ENCODE data around the gene ASCC2. TPM values are rescaled to one million over a fixed set of nuclear protein-coding genes. Genes with fewer than 3 reads are reported as not detected.
A peak's percentile ranks its signal among the peaks of the same experiment; 100 is the strongest.

The ASCC2 gene
- total and polyA plus RNA-seq, 8 donors, result 51.2 to 58.3 (median 54.4) TPM

DNA sequence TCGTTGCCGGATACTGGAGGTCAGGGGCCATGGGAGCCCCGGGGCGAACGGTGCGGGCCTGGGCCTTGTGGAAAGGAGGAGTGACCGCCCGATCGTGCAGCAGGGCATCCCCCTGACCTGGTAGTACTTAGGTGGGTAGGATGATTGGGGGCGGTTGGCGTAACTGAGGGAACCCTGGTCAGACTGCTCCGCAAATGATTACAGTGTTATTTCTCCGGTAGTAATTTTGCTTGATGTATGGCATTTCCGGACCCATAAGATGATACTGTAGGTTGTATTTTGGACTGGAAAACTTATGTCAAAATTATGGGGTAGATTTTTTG, 45.7 kb upstream of the ASCC2 start:
- Histone ChIP-seq H3K36me3 (no peaks in the 10 kb centered on the region), H3K27me3 (no peaks in the 10 kb centered on the region), H3K9me3 (no peaks in the 10 kb centered on the region), H3K4me3 (peak overlapping the region; percentile 94 to 98), H3K27ac (peak overlapping the region; percentile 96 to 97), H3K4me1 (peaks cover 12 to 54% of the 10 kb centered on the region in 2 donors)
- TF ChIP-seq, protein P1, sequence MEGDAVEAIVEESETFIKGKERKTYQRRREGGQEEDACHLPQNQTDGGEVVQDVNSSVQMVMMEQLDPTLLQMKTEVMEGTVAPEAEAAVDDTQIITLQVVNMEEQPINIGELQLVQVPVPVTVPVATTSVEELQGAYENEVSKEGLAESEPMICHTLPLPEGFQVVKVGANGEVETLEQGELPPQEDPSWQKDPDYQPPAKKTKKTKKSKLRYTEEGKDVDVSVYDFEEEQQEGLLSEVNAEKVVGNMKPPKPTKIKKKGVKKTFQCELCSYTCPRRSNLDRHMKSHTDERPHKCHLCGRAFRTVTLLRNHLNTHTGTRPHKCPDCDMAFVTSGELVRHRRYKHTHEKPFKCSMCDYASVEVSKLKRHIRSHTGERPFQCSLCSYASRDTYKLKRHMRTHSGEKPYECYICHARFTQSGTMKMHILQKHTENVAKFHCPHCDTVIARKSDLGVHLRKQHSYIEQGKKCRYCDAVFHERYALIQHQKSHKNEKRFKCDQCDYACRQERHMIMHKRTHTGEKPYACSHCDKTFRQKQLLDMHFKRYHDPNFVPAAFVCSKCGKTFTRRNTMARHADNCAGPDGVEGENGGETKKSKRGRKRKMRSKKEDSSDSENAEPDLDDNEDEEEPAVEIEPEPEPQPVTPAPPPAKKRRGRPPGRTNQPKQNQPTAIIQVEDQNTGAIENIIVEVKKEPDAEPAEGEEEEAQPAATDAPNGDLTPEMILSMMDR (IDR thresholded peaks at IDR 0.05), result no peak
- intact Hi-C loops (cut with DNase I), result no loop called here
- ATAC-seq (peak; percentile 3), DNase-seq (no peak)

- H3K9me3 ChIP-seq, result no peaks in the 10 kb centered on the region
- no peaks in the 10 kb centered on the region for H3K36me3 ChIP-seq
- DNase-seq (peak; percentile 86 to 99 (median 96)), ATAC-seq (peak; percentile 87)
- intact Hi-C loops (cut with DNase I), result no loop called here
- TF ChIP-seq, protein P1 (IDR thresholded peaks at IDR 0.05), result peak; percentile 32 to 52
- H3K27ac ChIP-seq, result peak within 1 kb of the TSS; percentile 96 to 97
- no peaks in the 10 kb centered on the region for H3K27me3 ChIP-seq
- H3K4me3 ChIP-seq, result peak within 1 kb of the TSS; percentile 94 to 98
- peaks cover 12 to 49% of the 10 kb centered on the region in 2 donors for H3K4me1 ChIP-seq
Measured at GRCh38 chr22:29883045-29883774, 45.1 kb upstream of the ASCC2 start, which contains the start of gene MTMR3. Gene MTMR3 (plus strand): TSS chr22:29883174. CDS start chr22:29971060, 87,886 bp downstream.

DNA sequence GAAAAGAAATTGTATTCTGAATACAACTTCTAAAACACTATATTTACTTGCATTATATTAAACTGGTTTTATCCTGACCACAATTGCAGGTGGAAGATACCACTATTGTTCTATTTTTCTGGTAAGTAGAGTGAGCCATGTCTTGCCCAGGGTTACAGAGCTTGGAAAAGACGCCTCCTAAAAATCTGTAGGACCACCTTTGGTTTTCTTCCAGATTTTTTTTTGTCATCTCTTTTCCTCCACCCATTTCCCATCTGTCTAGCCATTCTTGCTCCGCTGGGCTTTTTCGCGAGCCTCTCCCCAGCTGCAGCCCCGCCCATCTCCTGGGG, 44.6 kb upstream of the ASCC2 start:
- intact Hi-C loops (cut with DNase I), result no loop called here
- DNase-seq (no peak), ATAC-seq (no peak)
- peak overlapping the region in 1 of 2 donors; percentile 97 for H3K27ac ChIP-seq
- peak overlapping the region; percentile 94 to 98 for H3K4me3 ChIP-seq
- no peaks in the 10 kb centered on the region for H3K27me3 ChIP-seq
- no peaks in the 10 kb centered on the region for H3K9me3 ChIP-seq
- TF ChIP-seq, protein P1 (IDR thresholded peaks at IDR 0.05), result no peak
- H3K36me3 ChIP-seq, result no peaks in the 10 kb centered on the region
- H3K4me1 ChIP-seq, result peaks cover 12 to 43% of the 10 kb centered on the region in 2 donors

- DNase-seq (no peak), ATAC-seq (no peak)
- peaks cover 3 to 14% of the 10 kb centered on the region in 2 donors for H3K4me1 ChIP-seq
- TF ChIP-seq, protein P1 (IDR thresholded peaks at IDR 0.05), result no peak
- no peaks in the 10 kb centered on the region for H3K9me3 ChIP-seq
- no peak overlapping the region for H3K4me3 ChIP-seq
- H3K27ac ChIP-seq, result no peak overlapping the region
- no peaks in the 10 kb centered on the region for H3K36me3 ChIP-seq
- intact Hi-C loops (cut with DNase I), result no loop called here
- H3K27me3 ChIP-seq, result no peaks in the 10 kb centered on the region
Measured at GRCh38 chr22:29879753-29880152, 41.7 kb upstream of the ASCC2 start.

- Histone ChIP-seq H3K27ac (no peak overlapping the region), H3K4me3 (no peak overlapping the region), H3K4me1 (peaks cover 0 to 8% of the 10 kb centered on the region in 2 donors), H3K36me3 (no peaks in the 10 kb centered on the region), H3K9me3 (no peaks in the 10 kb centered on the region), H3K27me3 (no peaks in the 10 kb centered on the region)
- ATAC-seq (no peak), DNase-seq (no peak)
- TF ChIP-seq, protein P1 (IDR thresholded peaks at IDR 0.05), result no peak
- intact Hi-C loops (cut with DNase I), result no loop called here
Measured at GRCh38 chr22:29877620-29878019, 39.5 kb upstream of the ASCC2 start.

Measured in left lung (tissue), 10 donors.